ENCODE data around the gene DCANP1.

Gene DCANP1

GRCh38 chr5:135452321-135453030 is 5.3 kb upstream of the DCANP1 start, which contains the start of gene TIFAB:
TIFAB (minus strand) TSS chr5:135452351; CDS start chr5:135449939, 2,412 bp downstream.
- ATAC-seq: no peak
- TF ChIP-seq TCF4 (CRISPR knock-in tag; IDR thresholded peaks at IDR 0.05; ENCODE audit: borderline replicate concordance): no peak
- TF ChIP-seq ZNF70 (CRISPR knock-in tag; IDR thresholded peaks at IDR 0.05): no peak

GRCh38 chr5:135451581-135452320 is 4.6 kb upstream of the DCANP1 start:
- ATAC-seq: no peak
- TF ChIP-seq ZFP3 (CRISPR knock-in tag; IDR thresholded peaks at IDR 0.05) (no peak), OSR1 (CRISPR knock-in tag; IDR thresholded peaks at IDR 0.05) (no peak), CREB5 (CRISPR knock-in tag; IDR thresholded peaks at IDR 0.05; ENCODE audit: low read depth) (no peak), ZFP30 (CRISPR knock-in tag; IDR thresholded peaks at IDR 0.05) (no peak), ZNF70 (CRISPR knock-in tag; IDR thresholded peaks at IDR 0.05) (no peak), ARNTL (CRISPR knock-in tag; IDR thresholded peaks at IDR 0.05; ENCODE audit: borderline replicate concordance, low read depth) (no peak), PPARA (CRISPR knock-in tag; IDR thresholded peaks at IDR 0.05; ENCODE audit: borderline replicate concordance) (no peak), SNAI2 (CRISPR knock-in tag; IDR thresholded peaks at IDR 0.05) (no peak), GLIS3 (CRISPR knock-in tag; IDR thresholded peaks at IDR 0.05) (no peak)

- TF ChIP-seq ESRRG (CRISPR knock-in tag; IDR thresholded peaks at IDR 0.05) (no peak), SNAI2 (CRISPR knock-in tag; IDR thresholded peaks at IDR 0.05) (no peak), OSR1 (CRISPR knock-in tag; IDR thresholded peaks at IDR 0.05) (no peak), RARB (CRISPR knock-in tag; IDR thresholded peaks at IDR 0.05) (no peak), CREB5 (CRISPR knock-in tag; IDR thresholded peaks at IDR 0.05; ENCODE audit: low read depth) (no peak), PATZ1 (CRISPR knock-in tag; IDR thresholded peaks at IDR 0.05; ENCODE audit: borderline replicate concordance) (no peak), ZNF8 (CRISPR knock-in tag; IDR thresholded peaks at IDR 0.05) (no peak), TOX (CRISPR knock-in tag; IDR thresholded peaks at IDR 0.05; ENCODE audit: borderline replicate concordance) (no peak)
- no peak for ATAC-seq
Observed at GRCh38 chr5:135450952-135451351, 3.8 kb upstream of the DCANP1 start.

- no peak for ATAC-seq
- no peak for TF ChIP-seq PATZ1 (CRISPR knock-in tag; IDR thresholded peaks at IDR 0.05; ENCODE audit: borderline replicate concordance)
- TF ChIP-seq ISL1 (CRISPR knock-in tag; IDR thresholded peaks at IDR 0.05): no peak
- no peak for TF ChIP-seq TSHZ2 (CRISPR knock-in tag; IDR thresholded peaks at IDR 0.05)
- no peak for TF ChIP-seq GLIS3 (CRISPR knock-in tag; IDR thresholded peaks at IDR 0.05)
- no peak for TF ChIP-seq BACH2 (CRISPR knock-in tag; IDR thresholded peaks at IDR 0.05; ENCODE audit: borderline replicate concordance)
- TF ChIP-seq ZC3H10 (CRISPR knock-in tag; IDR thresholded peaks at IDR 0.05): no peak
- TF ChIP-seq SNAI2 (CRISPR knock-in tag; IDR thresholded peaks at IDR 0.05): no peak
- TF ChIP-seq PPARA (CRISPR knock-in tag; IDR thresholded peaks at IDR 0.05; ENCODE audit: borderline replicate concordance): no peak
- TF ChIP-seq CSDC2 (CRISPR knock-in tag; IDR thresholded peaks at IDR 0.05): no peak
- TF ChIP-seq CSRNP3 (CRISPR knock-in tag; IDR thresholded peaks at IDR 0.05): no peak
- no peak for TF ChIP-seq OSR1 (CRISPR knock-in tag; IDR thresholded peaks at IDR 0.05)
- TF ChIP-seq ZFP30 (CRISPR knock-in tag; IDR thresholded peaks at IDR 0.05): no peak
- TF ChIP-seq TOX (CRISPR knock-in tag; IDR thresholded peaks at IDR 0.05; ENCODE audit: borderline replicate concordance): no peak
- TF ChIP-seq TCF4 (CRISPR knock-in tag; IDR thresholded peaks at IDR 0.05; ENCODE audit: borderline replicate concordance): no peak
- TF ChIP-seq ZFP3 (CRISPR knock-in tag; IDR thresholded peaks at IDR 0.05): no peak
- TF ChIP-seq ARNTL (CRISPR knock-in tag; IDR thresholded peaks at IDR 0.05; ENCODE audit: borderline replicate concordance, low read depth): no peak
- TF ChIP-seq RARB (CRISPR knock-in tag; IDR thresholded peaks at IDR 0.05): no peak
- TF ChIP-seq ZNF565 (CRISPR knock-in tag; conservative IDR thresholded peaks at IDR 0.05; ENCODE audit: low read depth): no peak
- TF ChIP-seq ZNF8 (CRISPR knock-in tag; IDR thresholded peaks at IDR 0.05): no peak
- no peak for TF ChIP-seq ZNF70 (CRISPR knock-in tag; IDR thresholded peaks at IDR 0.05)
Observed at GRCh38 chr5:135450336-135450735, 3.2 kb upstream of the DCANP1 start.

All from SK-N-SH treated with all-trans-retinoic acid at 6 μM for 48 hours (cell line).